Transverse colon (tissue), 4 donors: ENCODE results near the gene EMX2.

ENCODE experiments used
- POLR2A ChIP-seq: fragments of 450-650 bp; IDR thresholded peaks from one replicate; pipeline ENCODE4 v1.6.1; 2016; ENCODE audit warnings: antibody characterized with exemption, mild to moderate bottlenecking, moderate library complexity
- POLR2AphosphoS5 ChIP-seq, 3 donors: sonication (generic); formaldehyde crosslinking; IDR thresholded peaks; one replicate each; pipeline ENCODE4 v1.6.1; 2016; ENCODE audit warnings: antibody characterized with exemption in 3 of 3
- TF ChIP-seq, protein P1 (sequence below), 5 experiments: fragments of 200-600 bp in 3 of 5; fragments of 450-650 bp in 2 of 5; sonication (generic) in 3 of 5; IDR thresholded peaks; 1 replicate in 2 of 5; 2 replicates in 3 of 5; pipeline ENCODE4 v1.5.1; 2016 to 2017; ENCODE audit warnings: antibody characterized with exemption in 5 of 5, inconsistent platforms in 3 of 5, mild to moderate bottlenecking in 2 of 5, moderate library complexity in 1 of 5

DNA sequence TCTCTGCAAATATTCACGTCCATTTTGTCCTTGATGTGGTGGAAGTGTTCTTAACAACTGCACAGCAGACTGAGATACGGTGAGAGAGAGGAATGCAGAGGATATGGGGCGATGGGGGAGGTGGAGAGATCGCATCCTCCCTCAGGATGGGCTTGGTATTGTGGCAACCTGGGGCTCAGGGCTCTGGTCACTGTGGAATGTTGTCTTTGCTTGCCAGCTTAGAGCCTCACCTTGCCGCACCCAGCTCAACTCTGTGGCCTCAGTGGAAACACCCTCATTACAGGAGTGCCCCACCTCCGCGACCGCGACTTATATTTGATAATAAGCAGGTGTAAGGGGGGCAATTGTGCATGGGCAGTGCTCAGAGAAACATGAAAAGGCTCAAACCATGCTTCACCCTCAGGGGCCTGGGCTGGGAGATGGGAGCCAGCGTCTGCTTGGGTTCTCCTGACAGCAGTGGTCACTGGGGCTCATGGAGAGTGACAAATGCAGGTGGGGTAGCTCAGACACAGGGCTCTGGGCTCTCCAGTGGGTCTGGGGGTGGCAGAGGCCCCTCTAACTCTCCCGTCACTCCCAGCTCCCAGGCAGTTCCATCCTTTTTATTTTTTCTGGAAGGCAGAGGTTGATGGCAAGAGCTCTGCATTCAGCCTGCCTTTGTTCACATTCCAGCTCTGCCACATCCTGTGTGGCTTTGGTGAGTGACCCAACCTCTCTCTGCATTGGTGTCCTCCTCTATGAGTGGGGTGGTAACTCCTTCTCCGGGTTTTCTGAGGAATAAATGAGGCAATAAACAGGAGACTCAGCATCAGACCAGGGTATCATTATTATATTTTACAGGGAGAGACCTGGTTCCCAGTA is 43.1 kb upstream of the EMX2 start:
- TF ChIP-seq, protein P1, sequence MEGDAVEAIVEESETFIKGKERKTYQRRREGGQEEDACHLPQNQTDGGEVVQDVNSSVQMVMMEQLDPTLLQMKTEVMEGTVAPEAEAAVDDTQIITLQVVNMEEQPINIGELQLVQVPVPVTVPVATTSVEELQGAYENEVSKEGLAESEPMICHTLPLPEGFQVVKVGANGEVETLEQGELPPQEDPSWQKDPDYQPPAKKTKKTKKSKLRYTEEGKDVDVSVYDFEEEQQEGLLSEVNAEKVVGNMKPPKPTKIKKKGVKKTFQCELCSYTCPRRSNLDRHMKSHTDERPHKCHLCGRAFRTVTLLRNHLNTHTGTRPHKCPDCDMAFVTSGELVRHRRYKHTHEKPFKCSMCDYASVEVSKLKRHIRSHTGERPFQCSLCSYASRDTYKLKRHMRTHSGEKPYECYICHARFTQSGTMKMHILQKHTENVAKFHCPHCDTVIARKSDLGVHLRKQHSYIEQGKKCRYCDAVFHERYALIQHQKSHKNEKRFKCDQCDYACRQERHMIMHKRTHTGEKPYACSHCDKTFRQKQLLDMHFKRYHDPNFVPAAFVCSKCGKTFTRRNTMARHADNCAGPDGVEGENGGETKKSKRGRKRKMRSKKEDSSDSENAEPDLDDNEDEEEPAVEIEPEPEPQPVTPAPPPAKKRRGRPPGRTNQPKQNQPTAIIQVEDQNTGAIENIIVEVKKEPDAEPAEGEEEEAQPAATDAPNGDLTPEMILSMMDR (IDR thresholded peaks at IDR 0.05): no peak
- no peak for TF ChIP-seq POLR2A
- TF ChIP-seq POLR2AphosphoS5 (IDR thresholded peaks at IDR 0.05): no peak
